IPS DF 4.7 (cell line): ENCODE data around the gene FOXJ1.
"Not testable (repeated sequence)": the region's sequence is repeated elsewhere in the genome, so short reads cannot be mapped to it uniquely, and the experiment has no call there.

Experiments used
- DNase-seq: peaks from one replicate; pipeline ENCODE4 v3.0.0-alpha.2; 2013; ENCODE audit warnings: low spot score; ENCODE audit errors: extremely low read depth

Gene FOXJ1

GRCh38 chr17:76141212-76142038 is at the start of gene FOXJ1:
TSS of gene FOXJ1 (minus strand) at chr17:76141245. CDS start at chr17:76140395, 850 bp downstream.
- DNase-seq: no peak

GRCh38 chr17:76189741-76190140 is 48.7 kb upstream of the FOXJ1 start:
- no peak for DNase-seq

GRCh38 chr17:76189247-76189646 is 48.2 kb upstream of the FOXJ1 start:
- DNase-seq: no peak

- DNase-seq: no peak
These were observed 47.4 kb upstream of the FOXJ1 start for GRCh38 chr17:76188213-76189016.

GRCh38 chr17:76186774-76187173 is 45.7 kb upstream of the FOXJ1 start:
- DNase-seq: not testable (repeated sequence)

- DNase-seq: no peak
These were observed 43.2 kb upstream of the FOXJ1 start for GRCh38 chr17:76184290-76184689.

GRCh38 chr17:76182016-76182764 is 41.1 kb upstream of the FOXJ1 start:
- DNase-seq: peak; percentile 90

GRCh38 chr17:76179496-76180467 is 38.7 kb upstream of the FOXJ1 start:
- no peak for DNase-seq

- no peak for DNase-seq
These were observed 37.1 kb upstream of the FOXJ1 start for GRCh38 chr17:76178124-76178523.

GRCh38 chr17:76176701-76177574 is 35.9 kb upstream of the FOXJ1 start:
- no peak for DNase-seq

GRCh38 chr17:76174037-76174436 is 33.0 kb upstream of the FOXJ1 start:
- no peak for DNase-seq

- DNase-seq: no peak
These were observed 32.4 kb upstream of the FOXJ1 start for GRCh38 chr17:76173474-76173873.

- no peak for DNase-seq
These were observed 30.7 kb upstream of the FOXJ1 start for GRCh38 chr17:76171706-76172105.

GRCh38 chr17:76170114-76170513 is 29.1 kb upstream of the FOXJ1 start:
- DNase-seq: no peak

- no peak for DNase-seq
These were observed 25.9 kb upstream of the FOXJ1 start for GRCh38 chr17:76166906-76167305.

GRCh38 chr17:76166168-76166567 is 25.1 kb upstream of the FOXJ1 start:
- no peak for DNase-seq

- DNase-seq: no peak
These were observed 23.3 kb upstream of the FOXJ1 start for GRCh38 chr17:76164331-76164730.

GRCh38 chr17:76163919-76164318 is 22.9 kb upstream of the FOXJ1 start:
- no peak for DNase-seq

- DNase-seq: no peak
These were observed 20.7 kb upstream of the FOXJ1 start for GRCh38 chr17:76161619-76162266.
